ENCODE data around the gene KRTAP4-16.
"Not testable (repeated sequence)": the region's sequence is repeated elsewhere in the genome, so short reads cannot be mapped to it uniquely, and the experiment has no call there.

KRTAP4-16 gene

DNA sequence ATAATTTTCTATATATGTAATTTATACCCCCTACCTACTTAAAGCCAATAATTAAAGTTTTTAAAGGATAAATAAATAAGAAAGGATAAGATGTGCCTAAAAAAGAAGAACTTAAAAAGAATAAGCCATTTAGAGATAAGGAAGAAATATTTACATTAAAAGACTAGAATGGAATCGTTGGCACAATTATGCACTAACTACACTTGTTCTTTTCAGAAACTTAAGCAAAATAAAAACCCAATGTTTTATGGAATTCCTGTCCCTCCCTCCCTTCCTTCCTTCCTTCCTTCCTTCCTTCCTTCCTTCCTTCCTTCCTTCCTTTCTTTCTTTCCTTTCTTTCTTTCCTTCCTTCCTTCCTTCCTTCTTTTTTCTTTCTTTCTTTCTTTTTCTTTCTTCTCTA is 42.8 kb upstream of the KRTAP4-16 start:
- no peak for DNase-seq
- no peaks in the 10 kb centered on the region for H4K20me1 ChIP-seq (ENCODE audit: insufficient read depth, low read length)
- no peaks in the 10 kb centered on the region for H3K79me2 ChIP-seq (ENCODE audit: insufficient read depth, low read length)
- H2AFZ ChIP-seq (ENCODE audit: low read depth, low read length): no peak overlapping the region
- H3K9ac ChIP-seq (ENCODE audit: low read depth, low read length): no peak overlapping the region
- TF ChIP-seq EZH2 (IDR thresholded peaks at IDR 0.05; ENCODE audit: borderline replicate concordance, low read depth, low read length, severe bottlenecking) (no peak), CTCF (IDR thresholded peaks at IDR 0.05; ENCODE audit: borderline replicate concordance, extremely low read depth, low read length, poor library complexity, severe bottlenecking) (no peak)
- no peak overlapping the region for H3K4me2 ChIP-seq (ENCODE audit: insufficient read depth, low read length)
- H3K4me1 ChIP-seq (ENCODE audit: insufficient read depth, low read length): no peaks in the 10 kb centered on the region
- H3K36me3 ChIP-seq (ENCODE audit: insufficient read depth, low read length): no peaks in the 10 kb centered on the region
- peaks cover 15% of the 10 kb centered on the region for H3K9me3 ChIP-seq (ENCODE audit: insufficient read depth, low read length, severe bottlenecking)
- H3K4me3 ChIP-seq (ENCODE audit: low read depth in 1 of 2, low read length in 2 of 2): no peak overlapping the region
- ATAC-seq (ENCODE audit: insufficient read depth, low read depth): no peak
- no peak overlapping the region for H3K27ac ChIP-seq (ENCODE audit: low read length)
- no peaks in the 10 kb centered on the region for H3K27me3 ChIP-seq (ENCODE audit: insufficient read depth, low read length, poor library complexity)

- Histone ChIP-seq H3K4me1 (ENCODE audit: insufficient read depth, low read length) (no peaks in the 10 kb centered on the region), H3K79me2 (ENCODE audit: insufficient read depth, low read length) (no peaks in the 10 kb centered on the region), H3K4me2 (ENCODE audit: insufficient read depth, low read length) (no peak overlapping the region), H3K27me3 (ENCODE audit: insufficient read depth, low read length, poor library complexity) (no peaks in the 10 kb centered on the region), H3K9ac (ENCODE audit: low read depth, low read length) (no peak overlapping the region), H2AFZ (ENCODE audit: low read depth, low read length) (no peak overlapping the region), H3K27ac (ENCODE audit: low read length) (no peak overlapping the region), H3K36me3 (ENCODE audit: insufficient read depth, low read length) (no peaks in the 10 kb centered on the region), H4K20me1 (ENCODE audit: insufficient read depth, low read length) (no peaks in the 10 kb centered on the region), H3K9me3 (ENCODE audit: insufficient read depth, low read length, severe bottlenecking) (peaks cover 18% of the 10 kb centered on the region), H3K4me3 (ENCODE audit: low read depth in 1 of 2, low read length in 2 of 2) (no peak overlapping the region)
- DNase-seq (no peak), ATAC-seq (ENCODE audit: insufficient read depth, low read depth) (no peak)
- TF ChIP-seq EZH2 (IDR thresholded peaks at IDR 0.05; ENCODE audit: borderline replicate concordance, low read depth, low read length, severe bottlenecking) (no peak), CTCF (IDR thresholded peaks at IDR 0.05; ENCODE audit: borderline replicate concordance, extremely low read depth, low read length, poor library complexity, severe bottlenecking) (no peak)
Measured at GRCh38 chr17:41141361-41141760, 39.4 kb upstream of the KRTAP4-16 start.

DNA sequence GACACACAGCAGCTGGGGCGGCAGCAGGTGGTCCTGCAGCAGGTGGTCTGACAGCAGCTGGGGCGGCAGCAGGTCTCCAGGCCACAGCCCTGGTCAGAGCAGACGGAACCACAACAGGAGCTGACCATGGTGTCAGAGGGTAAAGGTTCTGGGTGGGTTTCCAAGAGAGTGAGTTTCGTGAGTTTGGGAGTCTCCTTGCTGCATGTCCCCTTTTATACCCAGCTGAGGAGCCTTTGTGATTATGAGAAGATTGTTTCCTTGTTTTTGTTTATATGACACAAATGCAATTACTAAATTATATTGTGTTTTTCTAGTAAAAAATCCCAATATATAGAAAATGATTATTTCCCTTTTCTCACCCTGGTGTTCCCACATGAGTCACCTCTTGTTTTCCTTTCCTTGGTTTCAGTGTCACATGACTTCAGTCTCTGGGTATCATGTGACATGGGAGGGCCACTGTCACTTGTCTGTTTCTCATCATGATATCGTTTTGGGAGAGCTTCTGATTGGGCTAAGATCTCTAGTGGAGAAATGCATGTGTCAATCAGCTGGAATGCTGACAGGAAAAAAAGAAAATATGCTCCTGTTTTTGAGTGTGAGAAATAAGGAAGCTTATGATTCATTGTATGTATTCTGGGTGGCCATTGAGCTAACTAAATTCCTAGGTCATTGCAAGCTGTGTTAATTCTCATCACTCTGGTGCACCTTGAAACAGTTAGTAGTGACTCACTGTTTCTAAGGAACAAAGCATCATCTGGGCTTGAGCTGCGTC is 38.5 kb upstream of the KRTAP4-16 start, which contains the start of gene KRTAP4-6:
Gene KRTAP4-6, minus strand, starts transcription at position 185 of the 772 bp plus-strand sequence. Its CDS starts 57 bp downstream, at position 128.
- no peaks in the 10 kb centered on the region for H3K27me3 ChIP-seq (ENCODE audit: insufficient read depth, low read length, poor library complexity)
- TF ChIP-seq EZH2 (IDR thresholded peaks at IDR 0.05; ENCODE audit: borderline replicate concordance, low read depth, low read length, severe bottlenecking) (no peak), CTCF (IDR thresholded peaks at IDR 0.05; ENCODE audit: borderline replicate concordance, extremely low read depth, low read length, poor library complexity, severe bottlenecking) (no peak)
- DNase-seq (no peak), ATAC-seq (ENCODE audit: insufficient read depth, low read depth) (no peak)
- no peak within 1 kb of the TSS for H2AFZ ChIP-seq (ENCODE audit: low read depth, low read length)
- H3K9ac ChIP-seq (ENCODE audit: low read depth, low read length): no peak within 1 kb of the TSS
- H3K36me3 ChIP-seq (ENCODE audit: insufficient read depth, low read length): no peaks in the 10 kb centered on the region
- no peaks in the 10 kb centered on the region for H3K79me2 ChIP-seq (ENCODE audit: insufficient read depth, low read length)
- no peak within 1 kb of the TSS for H3K4me3 ChIP-seq (ENCODE audit: low read depth in 1 of 2, low read length in 2 of 2)
- H3K9me3 ChIP-seq (ENCODE audit: insufficient read depth, low read length, severe bottlenecking): peaks cover 18% of the 10 kb centered on the region
- no peak within 1 kb of the TSS for H3K27ac ChIP-seq (ENCODE audit: low read length)
- no peaks in the 10 kb centered on the region for H4K20me1 ChIP-seq (ENCODE audit: insufficient read depth, low read length)
- H3K4me2 ChIP-seq (ENCODE audit: insufficient read depth, low read length): no peak within 1 kb of the TSS
- H3K4me1 ChIP-seq (ENCODE audit: insufficient read depth, low read length): no peaks in the 10 kb centered on the region

DNA sequence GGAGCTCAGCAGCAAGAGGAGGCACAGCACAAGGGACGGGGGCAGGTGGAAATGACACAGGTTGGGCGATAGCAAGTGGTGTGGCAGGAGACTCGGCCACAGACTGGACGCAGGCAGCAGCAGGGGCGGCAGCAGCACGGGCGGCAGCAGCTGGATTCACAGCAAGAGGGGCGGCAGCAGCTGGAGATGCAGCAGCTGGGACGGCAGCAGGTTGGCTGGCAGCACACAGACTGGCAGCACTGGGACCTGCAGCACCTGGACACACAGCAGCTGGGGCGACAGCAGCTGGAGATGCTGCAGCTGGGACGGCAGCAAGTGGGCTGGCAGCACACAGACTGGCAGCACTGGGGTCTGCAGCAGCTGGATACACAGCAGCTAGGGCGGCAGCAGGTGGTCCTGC is 37.9 kb upstream of the KRTAP4-16 start:
- not testable (repeated sequence) for H3K9ac ChIP-seq (ENCODE audit: low read depth, low read length)

More for the DNA sequence above, 37.9 kb upstream of the KRTAP4-16 start:
- not testable (repeated sequence) for H3K4me2 ChIP-seq (ENCODE audit: insufficient read depth, low read length); H4K20me1 ChIP-seq (ENCODE audit: insufficient read depth, low read length); ATAC-seq (ENCODE audit: insufficient read depth, low read depth); H3K27me3 ChIP-seq (ENCODE audit: insufficient read depth, low read length, poor library complexity); H3K27ac ChIP-seq (ENCODE audit: low read length); H3K36me3 ChIP-seq (ENCODE audit: insufficient read depth, low read length); DNase-seq; H3K4me1 ChIP-seq (ENCODE audit: insufficient read depth, low read length); H3K4me3 ChIP-seq (ENCODE audit: low read depth in 1 of 2, low read length in 2 of 2); H3K79me2 ChIP-seq (ENCODE audit: insufficient read depth, low read length); H2AFZ ChIP-seq (ENCODE audit: low read depth, low read length)
- H3K9me3 ChIP-seq (ENCODE audit: insufficient read depth, low read length, severe bottlenecking): peaks cover 18% of the 10 kb centered on the region
